GM08714 (cell line): ENCODE data around the gene OTOL1.

Experiments used
- H3K4me3 ChIP-seq: fragments of 200-500 bp; sonication (Bioruptor generic); 2 replicates; pipeline ENCODE4 v1.5.1; 2014; ENCODE audit warnings: mild to moderate bottlenecking, low read length, inconsistent platforms
- ZNF274 ChIP-seq: IDR thresholded peaks from 2 replicates; pipeline ENCODE4 v1.6.1; 2012; ENCODE audit warnings: mild to moderate bottlenecking, low read depth, low read length

The OTOL1 gene

DNA sequence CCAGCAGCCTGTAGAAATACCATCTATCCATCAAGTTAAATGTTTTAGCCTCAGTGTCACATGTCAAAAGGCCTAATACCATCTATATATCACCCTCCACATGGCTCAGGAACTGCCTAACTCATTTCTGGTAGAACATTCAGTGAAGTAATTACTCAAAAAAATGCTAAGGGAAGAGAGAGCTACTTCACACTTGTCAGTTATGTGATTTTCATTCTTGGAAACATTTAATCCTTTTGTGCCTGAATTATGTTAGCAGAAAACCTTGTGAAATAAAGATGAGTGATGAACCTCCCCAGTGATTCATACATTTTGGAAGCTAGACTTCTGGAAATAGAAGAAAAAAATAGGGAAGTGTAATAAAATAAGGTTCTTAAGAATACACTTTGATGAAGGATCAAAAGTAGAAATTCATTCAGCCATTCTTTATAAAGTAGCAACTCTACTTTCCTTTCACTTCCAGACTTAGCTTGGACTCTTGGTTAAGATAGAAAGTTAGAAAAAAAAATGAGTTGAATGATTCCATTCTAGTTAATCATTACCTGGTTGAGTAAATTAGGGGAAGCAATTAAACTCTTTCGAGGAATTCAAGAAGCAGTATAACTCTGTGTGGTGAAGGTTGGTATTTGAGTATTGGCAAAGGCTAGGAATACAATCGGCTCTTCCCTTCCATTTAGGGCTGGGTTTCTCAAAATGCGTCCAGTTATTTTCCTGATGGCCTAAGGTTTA lies 3.6 kb downstream of the OTOL1 start:
- H3K4me3 ChIP-seq: no peak overlapping the region
- no peak for TF ChIP-seq ZNF274

DNA sequence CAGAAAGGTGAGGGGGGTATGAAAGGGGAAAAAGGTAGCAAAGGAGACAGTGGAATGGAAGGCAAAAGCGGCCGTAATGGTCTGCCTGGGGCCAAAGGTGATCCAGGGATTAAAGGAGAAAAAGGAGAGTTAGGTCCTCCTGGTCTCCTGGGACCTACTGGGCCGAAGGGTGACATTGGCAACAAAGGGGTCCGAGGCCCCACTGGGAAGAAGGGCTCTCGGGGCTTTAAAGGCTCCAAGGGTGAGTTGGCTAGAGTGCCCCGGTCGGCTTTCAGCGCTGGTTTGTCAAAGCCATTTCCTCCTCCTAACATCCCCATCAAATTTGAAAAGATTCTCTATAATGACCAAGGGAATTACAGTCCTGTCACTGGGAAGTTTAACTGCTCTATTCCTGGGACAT lies 6.7 kb downstream of the OTOL1 start:
- no peak for TF ChIP-seq ZNF274

DNA sequence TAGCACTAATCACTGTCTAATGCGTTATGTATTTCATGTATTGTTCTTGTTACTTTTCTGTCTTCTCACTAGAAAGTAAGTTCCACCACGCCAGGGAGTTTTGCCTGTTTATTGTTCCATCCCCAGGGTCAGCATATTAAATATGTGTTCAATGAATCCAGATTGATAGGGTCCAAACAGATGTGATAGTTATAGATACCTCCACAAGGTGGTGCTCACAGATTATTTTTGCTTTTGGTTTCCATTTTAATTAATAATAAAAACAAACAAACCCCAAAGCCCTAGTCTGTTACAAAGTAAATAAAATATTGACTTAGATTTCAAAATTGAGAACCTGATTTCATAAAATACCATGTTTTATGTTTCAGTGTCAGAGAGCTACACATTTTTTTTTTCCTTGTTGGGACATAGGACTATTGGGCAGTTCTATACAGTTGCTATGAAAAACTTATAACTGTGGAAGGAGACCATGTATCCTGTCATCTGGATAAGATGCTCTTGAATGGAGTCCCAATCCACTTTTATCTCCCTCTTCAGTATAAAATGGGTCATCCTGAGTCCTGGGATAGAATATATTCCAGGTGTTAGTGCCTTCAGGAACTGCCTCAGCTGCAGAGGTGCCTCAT lies 12.4 kb downstream of the OTOL1 start:
- H3K4me3 ChIP-seq: no peak overlapping the region
- no peak for TF ChIP-seq ZNF274

More for the DNA sequence above, 6.7 kb downstream of the OTOL1 start:
- H3K4me3 ChIP-seq: no peak overlapping the region

DNA sequence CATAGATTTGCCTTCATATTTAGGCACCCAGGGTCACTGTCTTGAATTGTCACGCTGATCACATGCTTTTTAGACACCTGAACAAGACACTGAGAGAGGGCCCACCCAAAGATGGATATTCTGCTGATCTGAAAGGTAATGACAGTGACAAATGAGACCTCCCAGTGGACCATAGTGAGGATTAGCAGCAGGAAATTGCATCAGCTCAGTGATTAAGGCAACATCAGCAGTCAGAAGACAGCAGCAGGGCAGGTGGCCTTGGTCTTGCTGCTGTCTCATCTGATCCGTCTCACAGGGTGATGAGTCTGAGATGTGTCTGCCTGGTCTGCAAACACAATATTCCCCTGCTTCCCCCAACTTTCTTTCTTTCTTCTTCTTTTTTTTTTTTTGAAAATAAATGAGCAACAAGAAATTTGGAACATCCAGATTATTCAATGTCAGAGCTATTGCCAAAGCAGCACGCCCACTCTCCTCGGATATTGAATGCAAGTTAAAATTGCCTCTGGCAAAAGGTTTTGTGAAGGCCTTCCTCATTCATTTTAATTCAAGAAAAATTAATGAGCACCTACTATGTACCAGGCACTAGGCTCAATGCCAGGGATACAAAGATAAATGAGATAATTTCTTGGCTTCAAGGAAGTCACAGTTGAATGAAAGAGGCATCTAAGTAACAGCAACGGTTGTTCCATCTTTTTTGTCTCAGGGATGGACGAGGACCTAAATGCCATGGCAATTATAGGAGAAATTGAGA lies 14.1 kb downstream of the OTOL1 start:
- H3K4me3 ChIP-seq: no peak overlapping the region
- TF ChIP-seq ZNF274: no peak

DNA sequence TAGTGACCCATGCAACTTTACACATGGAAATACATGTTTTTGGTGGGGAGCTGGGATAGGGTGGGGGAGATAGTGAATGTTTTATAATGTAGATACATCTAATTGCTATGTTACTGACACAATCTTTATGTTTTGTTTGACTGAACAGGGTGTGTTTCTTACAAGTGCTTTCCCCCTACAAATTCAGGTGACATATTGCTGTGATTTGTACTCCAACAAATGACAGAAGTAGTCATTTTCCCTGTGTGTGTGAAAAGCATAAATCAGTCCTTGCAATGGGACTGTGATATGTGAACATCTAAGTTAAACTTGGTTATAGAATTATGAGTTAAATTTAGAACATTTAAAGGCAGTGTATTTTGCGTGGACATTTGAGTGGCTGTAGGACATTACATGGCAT lies 27.3 kb downstream of the OTOL1 start:
- H3K4me3 ChIP-seq: no peak overlapping the region
- TF ChIP-seq ZNF274: no peak

DNA sequence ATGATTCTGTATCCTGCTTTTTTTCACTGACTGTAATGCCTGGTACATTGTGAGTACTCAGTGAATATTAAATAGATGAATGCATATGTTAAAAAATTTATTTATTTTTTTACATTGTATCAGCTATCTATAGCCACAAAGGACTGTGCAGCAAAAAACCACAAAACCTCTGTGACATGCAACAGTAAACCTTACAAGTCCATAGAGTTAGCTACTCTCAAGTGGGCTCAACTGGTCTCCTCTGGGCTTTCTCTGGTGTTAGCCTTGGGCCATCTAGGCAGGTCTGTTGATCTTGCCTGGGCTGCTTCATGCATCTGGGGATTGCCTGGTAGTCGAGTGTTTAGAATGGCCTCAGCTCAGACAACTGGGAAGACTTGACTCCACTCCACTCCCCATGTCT lies 35.3 kb downstream of the OTOL1 start:
- no peak for TF ChIP-seq ZNF274
- H3K4me3 ChIP-seq: no peak overlapping the region

DNA sequence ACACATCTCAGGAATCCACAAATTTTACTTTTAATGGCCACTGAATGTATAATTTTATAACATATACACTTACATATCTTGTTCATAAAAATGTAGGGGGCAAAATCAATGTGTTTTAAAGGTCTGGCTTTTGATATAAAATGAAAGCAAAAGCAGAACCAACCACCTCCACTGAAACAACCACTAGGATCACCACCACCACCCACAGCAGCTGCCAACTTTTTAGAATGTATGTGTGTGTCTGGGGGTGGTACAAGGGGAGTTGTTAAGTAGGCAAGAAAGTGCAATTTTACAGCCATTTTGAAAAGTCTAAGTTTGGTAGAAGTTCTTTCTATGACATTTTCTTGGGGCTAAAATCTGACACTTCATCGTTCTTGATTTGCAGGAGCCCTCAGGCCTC lies 44.0 kb downstream of the OTOL1 start:
- no peak for TF ChIP-seq ZNF274
- no peak overlapping the region for H3K4me3 ChIP-seq

DNA sequence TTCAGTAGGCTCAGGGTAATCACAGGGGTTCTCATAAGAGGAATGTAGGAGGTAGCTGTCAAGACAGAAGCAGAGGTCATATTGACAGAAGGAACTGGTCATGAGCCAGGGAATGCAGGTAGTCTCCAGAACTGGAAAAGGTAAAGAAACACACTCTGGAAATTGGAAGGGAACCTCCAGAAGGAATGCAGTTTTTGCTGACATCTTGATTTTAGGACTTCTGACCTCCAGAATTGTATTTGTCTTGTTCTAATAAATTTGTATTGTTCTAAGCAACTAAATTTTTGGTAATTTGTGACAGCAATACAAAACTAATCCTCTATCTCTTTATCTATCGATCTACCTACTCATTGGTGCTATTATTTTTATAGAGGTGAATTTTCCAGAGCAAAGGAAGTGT lies 49.2 kb downstream of the OTOL1 start:
- TF ChIP-seq ZNF274: no peak
- H3K4me3 ChIP-seq: no peak overlapping the region

DNA sequence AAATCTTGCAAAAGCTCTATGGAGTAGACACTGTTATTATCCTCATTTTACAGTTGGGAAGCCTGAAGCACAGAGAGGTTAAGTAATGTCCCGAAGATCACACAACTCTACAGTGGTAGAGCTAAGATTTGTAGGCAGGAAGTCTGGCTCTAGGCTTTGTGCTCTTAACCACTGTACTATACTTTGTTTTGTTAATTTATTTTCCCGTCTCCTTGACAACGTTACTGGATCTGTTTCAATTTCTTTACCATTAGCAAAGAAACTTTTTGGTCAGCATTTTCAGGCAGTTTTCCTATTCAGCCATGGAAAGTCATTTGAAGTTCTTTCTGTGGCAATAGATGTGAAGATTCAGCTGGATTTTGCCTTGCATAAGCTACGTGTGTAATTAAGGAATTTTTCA lies 51.7 kb downstream of the OTOL1 start:
- no peak for TF ChIP-seq ZNF274

DNA sequence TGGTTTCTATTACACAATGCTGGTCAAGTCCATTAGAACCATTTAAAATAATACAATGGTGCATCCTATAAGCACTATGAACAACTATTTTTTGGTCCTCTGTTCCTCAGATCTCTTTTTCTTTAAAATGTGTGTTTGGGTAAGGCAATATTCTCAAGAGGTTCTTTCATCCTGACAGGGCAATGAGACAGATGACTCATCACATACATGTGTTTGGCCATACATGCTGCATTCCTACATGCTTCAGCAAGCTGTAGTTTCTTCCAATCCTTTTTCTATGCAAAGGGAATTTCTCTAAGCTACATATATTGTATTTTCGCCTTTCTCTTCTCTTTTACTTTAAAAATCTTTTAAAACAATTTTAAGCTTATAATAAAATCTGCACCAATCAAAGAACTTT lies 52.7 kb downstream of the OTOL1 start:
- TF ChIP-seq ZNF274: no peak
- no peak overlapping the region for H3K4me3 ChIP-seq

More for the DNA sequence above, 51.7 kb downstream of the OTOL1 start:
- no peak overlapping the region for H3K4me3 ChIP-seq

DNA sequence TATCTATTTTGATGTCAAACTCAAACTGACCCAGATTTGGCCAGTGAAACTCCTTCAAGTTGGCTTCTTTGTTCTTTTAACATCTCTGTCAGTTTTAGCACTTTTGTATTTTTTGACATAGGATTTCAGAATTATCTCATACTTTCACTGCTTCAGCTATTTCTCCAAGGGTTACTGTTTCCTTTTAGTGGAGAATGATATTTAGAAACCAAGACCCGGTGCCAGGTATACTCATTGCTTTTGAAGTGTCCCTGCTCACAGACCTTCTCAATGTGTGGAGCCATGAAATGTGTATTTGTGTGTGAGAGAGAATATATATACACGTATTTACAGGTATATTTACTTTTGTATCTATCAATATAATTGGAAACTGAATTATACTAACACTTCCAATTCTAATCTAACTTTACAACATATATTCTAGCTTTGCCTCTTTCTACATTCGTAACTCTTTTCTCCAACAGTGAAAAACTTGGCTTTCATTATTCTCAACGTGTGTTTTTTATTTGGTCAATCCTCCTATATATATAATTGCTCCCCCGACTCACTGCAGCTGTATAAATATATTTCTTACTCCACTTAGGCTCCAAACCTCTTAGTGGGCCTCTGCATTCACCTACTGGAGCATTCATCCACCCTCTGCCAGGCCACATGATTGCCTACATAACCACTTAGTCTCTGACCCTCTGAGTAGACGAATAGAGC lies 54.0 kb downstream of the OTOL1 start:
- TF ChIP-seq ZNF274: no peak
- H3K4me3 ChIP-seq: no peak overlapping the region

DNA sequence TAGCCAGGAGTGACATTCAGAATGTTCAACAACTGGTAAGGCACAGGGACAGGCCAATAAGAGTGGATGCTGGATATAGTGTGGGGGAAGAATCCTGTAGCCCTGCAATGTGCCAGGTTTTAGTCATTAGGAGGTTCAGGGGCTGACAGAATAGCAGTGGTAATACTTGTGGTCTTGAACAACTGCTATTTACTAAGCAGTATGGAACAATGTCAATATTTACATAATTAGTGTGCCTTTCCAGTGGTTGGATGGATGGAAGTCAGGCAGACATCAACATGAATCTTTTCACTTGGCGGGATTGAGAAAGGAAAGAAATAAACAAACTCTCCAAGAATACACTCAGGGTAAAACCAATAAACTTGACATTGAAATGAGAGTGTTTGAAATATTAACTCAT lies 55.1 kb downstream of the OTOL1 start:
- no peak for TF ChIP-seq ZNF274

DNA sequence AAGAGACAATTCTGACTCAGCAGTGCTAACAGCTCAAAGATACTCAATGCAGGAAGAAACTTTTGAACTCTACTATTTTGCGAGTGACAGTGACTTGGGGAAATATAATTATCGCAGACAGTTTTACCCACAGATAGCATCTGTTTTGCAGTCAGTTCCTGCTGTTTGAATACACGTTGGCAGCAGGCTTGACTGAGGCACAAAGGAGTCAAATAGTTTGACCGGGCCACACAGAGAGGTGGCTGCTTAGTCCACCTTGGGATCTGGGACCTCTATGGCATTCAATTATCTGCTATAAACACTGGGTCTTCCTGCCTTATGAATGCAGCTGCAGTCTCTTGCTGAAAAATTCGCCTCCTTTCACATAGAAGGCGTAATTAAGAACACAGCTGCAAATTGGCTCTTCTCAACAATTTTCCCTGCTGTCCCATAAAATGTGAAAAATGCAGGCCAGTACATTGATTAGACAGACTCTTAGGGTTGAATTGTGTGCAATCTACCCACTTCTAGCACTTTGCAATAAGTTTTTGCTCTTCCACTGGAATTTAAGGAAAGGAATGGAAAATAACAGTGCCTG lies 56.5 kb downstream of the OTOL1 start:
- TF ChIP-seq ZNF274: no peak
- no peak overlapping the region for H3K4me3 ChIP-seq

More for the DNA sequence above, 55.1 kb downstream of the OTOL1 start:
- no peak overlapping the region for H3K4me3 ChIP-seq
